Measurements from ENCODE around the gene DPH7. TPM values are rescaled to one million over a fixed set of nuclear protein-coding genes. Genes with fewer than 3 reads are reported as not detected.
A peak's percentile ranks its signal among the peaks of the same experiment; 100 is the strongest.
"Not testable (repeated sequence)": the region's sequence is repeated elsewhere in the genome, so short reads cannot be mapped to it uniquely, and the experiment has no call there.

Gene DPH7
- total RNA-seq, 2 donors from 2014 or later, result 44.4 to 46.5 TPM

DNA sequence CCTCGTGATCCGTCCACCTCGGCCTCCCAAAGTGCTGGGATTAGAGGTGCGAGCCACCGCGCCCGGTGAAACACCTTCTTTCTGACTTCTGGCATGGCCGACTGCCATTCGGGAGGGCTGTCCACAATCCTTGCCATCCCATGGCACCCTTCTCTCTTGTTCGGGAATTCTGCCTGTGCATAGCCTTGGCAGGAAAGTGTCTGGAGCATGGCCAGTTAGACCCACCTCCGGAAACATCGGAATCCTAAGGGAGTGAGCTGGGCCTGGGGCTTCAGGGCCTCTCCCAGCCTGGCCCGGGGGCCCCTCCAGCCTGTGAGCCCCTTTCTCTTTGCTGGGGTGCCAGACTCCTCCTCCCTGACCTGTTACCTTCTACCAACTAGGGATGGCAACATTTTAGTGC lies 25.2 kb upstream of the DPH7 start:
- no peaks in the 10 kb centered on the region for H3K27me3 ChIP-seq
- ATAC-seq (no peak), DNase-seq (no peak)
- TF ChIP-seq, protein P1, sequence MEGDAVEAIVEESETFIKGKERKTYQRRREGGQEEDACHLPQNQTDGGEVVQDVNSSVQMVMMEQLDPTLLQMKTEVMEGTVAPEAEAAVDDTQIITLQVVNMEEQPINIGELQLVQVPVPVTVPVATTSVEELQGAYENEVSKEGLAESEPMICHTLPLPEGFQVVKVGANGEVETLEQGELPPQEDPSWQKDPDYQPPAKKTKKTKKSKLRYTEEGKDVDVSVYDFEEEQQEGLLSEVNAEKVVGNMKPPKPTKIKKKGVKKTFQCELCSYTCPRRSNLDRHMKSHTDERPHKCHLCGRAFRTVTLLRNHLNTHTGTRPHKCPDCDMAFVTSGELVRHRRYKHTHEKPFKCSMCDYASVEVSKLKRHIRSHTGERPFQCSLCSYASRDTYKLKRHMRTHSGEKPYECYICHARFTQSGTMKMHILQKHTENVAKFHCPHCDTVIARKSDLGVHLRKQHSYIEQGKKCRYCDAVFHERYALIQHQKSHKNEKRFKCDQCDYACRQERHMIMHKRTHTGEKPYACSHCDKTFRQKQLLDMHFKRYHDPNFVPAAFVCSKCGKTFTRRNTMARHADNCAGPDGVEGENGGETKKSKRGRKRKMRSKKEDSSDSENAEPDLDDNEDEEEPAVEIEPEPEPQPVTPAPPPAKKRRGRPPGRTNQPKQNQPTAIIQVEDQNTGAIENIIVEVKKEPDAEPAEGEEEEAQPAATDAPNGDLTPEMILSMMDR (IDR thresholded peaks at IDR 0.05), result no peak
- TF ChIP-seq POLR2A (IDR thresholded peaks at IDR 0.05), result no peak
- no peak overlapping the region for H3K4me3 ChIP-seq
- H3K4me1 ChIP-seq, result peaks cover 28% of the 10 kb centered on the region
- H3K36me3 ChIP-seq (replicated peaks in 1 of 2; ENCODE audit: insufficient read depth in 1 of 2, low read depth in 2 of 2), result no peaks in the 10 kb centered on the region
- no peaks in the 10 kb centered on the region for H3K9me3 ChIP-seq
- 86 to 90% methylated on average over 9 to 13 of the region's 13 CpGs for whole genome bisulfite sequencing, 2 donors
- no peak overlapping the region for H3K27ac ChIP-seq
- intact Hi-C loops (cut with DNase I), result no loop called here

DNA sequence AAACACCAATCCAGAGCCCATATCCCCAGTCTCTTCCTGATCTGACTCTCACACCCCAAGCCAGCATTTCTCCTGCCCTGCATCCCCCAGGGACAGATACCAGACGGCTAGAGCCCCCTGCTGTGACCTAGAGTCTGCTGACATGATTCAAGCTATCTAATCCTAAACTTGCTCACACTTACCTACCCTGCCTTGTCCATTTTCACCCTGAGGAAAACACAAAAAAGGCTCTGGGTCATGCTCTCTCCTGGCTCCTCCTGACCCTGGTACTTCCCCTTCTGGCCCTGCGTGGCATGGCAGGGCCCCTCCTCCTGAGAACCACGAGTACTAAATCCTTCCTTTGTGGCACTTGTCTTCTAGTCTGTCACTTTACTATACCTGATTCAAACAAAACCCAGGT lies 23.9 kb upstream of the DPH7 start:
- 12 to 16% methylated on average over 3 of the region's 3 CpGs for WGBS, 2 donors
- no peak for TF ChIP-seq POLR2A (IDR thresholded peaks at IDR 0.05)
- Histone ChIP-seq H3K4me1 (peaks cover 16% of the 10 kb centered on the region), H3K9me3 (no peaks in the 10 kb centered on the region), H3K4me3 (no peak overlapping the region), H3K27me3 (no peaks in the 10 kb centered on the region), H3K27ac (no peak overlapping the region), H3K36me3 (replicated peaks in 1 of 2; ENCODE audit: insufficient read depth in 1 of 2, low read depth in 2 of 2) (no peaks in the 10 kb centered on the region)
- DNase-seq (no peak), ATAC-seq (no peak)
- intact Hi-C loops (cut with DNase I), result no loop called here

DNA sequence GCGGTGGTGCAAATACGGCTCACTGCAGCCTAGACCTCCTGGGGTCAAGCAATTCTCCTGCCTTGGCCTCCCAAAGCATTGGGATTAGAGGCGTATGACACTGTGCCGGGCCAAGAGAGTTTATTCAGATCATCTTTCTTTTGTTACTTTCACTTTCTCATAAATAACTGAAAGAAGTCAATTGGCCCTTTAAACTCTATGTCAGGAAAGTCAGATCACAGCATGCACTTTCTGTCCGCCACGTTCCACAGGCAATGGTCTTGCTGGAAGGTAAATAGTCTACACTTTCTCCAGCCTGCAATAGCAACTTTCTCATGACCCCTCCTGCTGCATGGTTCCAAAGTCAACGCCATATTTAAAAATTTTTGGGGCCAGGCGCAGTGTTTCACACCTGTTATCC lies 20.2 kb upstream of the DPH7 start:
- no peak for TF ChIP-seq POLR2A (IDR thresholded peaks at IDR 0.05)
- TF ChIP-seq, protein P1 (IDR thresholded peaks at IDR 0.05), result no peak
- DNase-seq (no peak), ATAC-seq (no peak)
- no peak overlapping the region for H3K27ac ChIP-seq
- WGBS, 2 donors, result 77 to 83% methylated on average over 6 to 8 of the region's 8 CpGs
- no peak overlapping the region for H3K4me3 ChIP-seq
- H3K36me3 ChIP-seq (replicated peaks in 1 of 2; ENCODE audit: insufficient read depth in 1 of 2, low read depth in 2 of 2), result no peaks in the 10 kb centered on the region
- intact Hi-C loops (cut with DNase I), result no loop called here
- H3K4me1 ChIP-seq, result peaks cover 2% of the 10 kb centered on the region
- no peaks in the 10 kb centered on the region for H3K27me3 ChIP-seq
- H3K9me3 ChIP-seq, result no peaks in the 10 kb centered on the region

DNA sequence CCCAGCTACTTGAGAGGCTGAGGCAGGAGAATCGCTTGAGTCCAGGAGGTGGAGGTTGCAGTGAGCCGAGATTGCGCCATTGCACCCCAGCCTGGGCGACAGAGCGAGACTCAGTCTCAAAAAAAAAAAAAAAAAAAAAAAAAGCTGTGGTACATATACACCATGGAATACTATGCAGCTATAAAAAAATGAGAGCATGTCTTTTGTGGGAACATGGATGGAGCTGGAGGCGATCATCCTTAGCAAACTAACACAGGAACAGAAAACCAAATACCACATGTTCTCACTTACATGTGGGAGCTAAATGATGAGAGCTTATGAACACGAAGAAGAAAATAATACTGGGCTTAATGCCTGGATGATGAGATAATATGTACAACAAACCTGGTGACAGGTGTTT lies 17.9 kb upstream of the DPH7 start:
- intact Hi-C loops (cut with DNase I); H3K4me3 ChIP-seq; DNase-seq; H3K36me3 ChIP-seq (replicated peaks in 1 of 2; ENCODE audit: insufficient read depth in 1 of 2, low read depth in 2 of 2); H3K9me3 ChIP-seq; H3K27me3 ChIP-seq; H3K27ac ChIP-seq; ATAC-seq: not testable (repeated sequence)
- peaks cover 22% of the 10 kb centered on the region for H3K4me1 ChIP-seq
- WGBS, 2 donors, result 75 to 92% methylated on average over 3 to 6 of the region's 7 CpGs

DNA sequence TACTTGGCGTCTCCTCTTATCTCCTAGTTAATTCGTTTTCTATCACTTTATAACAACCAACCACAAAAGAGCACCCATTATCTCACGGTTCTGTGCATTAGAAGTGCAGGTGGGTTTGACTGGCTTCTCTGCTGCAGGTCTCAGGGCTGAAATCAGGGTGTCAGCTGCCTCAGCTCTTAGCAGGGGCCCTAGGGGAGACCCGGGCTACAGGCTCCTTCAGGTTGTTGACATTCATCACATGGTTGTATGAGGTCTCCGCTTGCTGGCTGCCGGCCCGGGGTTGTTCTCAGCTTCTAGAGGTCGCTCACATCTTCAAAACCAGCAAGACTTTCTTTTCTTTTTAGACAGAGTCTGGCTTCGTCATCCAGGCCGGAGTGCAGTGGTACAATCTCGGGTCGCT lies 14.5 kb upstream of the DPH7 start:
- H3K4me1 ChIP-seq, result peaks cover 47% of the 10 kb centered on the region
- no peak overlapping the region for H3K4me3 ChIP-seq
- H3K9me3 ChIP-seq, result no peaks in the 10 kb centered on the region
- peak overlapping the region; percentile 47 to 75 (median 68) for H3K27ac ChIP-seq
- no peaks in the 10 kb centered on the region for H3K27me3 ChIP-seq
- TF ChIP-seq, protein P1 (IDR thresholded peaks at IDR 0.05), result no peak
- no peak for TF ChIP-seq POLR2A (IDR thresholded peaks at IDR 0.05)
- intact Hi-C loops (cut with DNase I), result no loop called here
- no peaks in the 10 kb centered on the region for H3K36me3 ChIP-seq (replicated peaks in 1 of 2; ENCODE audit: insufficient read depth in 1 of 2, low read depth in 2 of 2)
- no peak for ATAC-seq
- peak; percentile 64 to 88 (median 78) for DNase-seq
- WGBS, 2 donors, result 22 to 27% methylated on average over 11 to 12 of the region's 12 CpGs

DNA sequence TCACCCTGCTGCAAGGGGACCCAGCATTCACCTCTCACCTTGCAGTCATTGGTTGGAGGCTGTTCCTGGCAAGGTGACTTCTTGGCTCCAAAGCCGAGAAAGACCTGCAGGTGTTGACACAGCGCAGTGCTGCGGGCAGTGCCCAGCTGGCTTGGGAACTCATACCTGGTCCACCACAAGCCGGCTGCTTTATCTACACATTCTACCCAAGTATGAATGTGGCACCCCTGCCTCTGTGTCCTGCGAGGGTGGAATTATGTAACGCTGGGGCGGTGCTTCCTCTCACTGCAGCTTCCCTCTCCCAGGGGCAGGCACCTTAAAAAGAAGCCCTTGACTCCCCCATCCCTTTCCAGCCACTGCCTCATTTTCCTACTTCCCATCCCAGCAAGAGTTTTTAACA lies 14.0 kb upstream of the DPH7 start:
- DNase-seq, result peak; percentile 83 to 93 (median 92)
- Histone ChIP-seq H3K9me3 (no peaks in the 10 kb centered on the region), H3K4me1 (peaks cover 49% of the 10 kb centered on the region), H3K27ac (peak overlapping the region; percentile 47 to 75 (median 68)), H3K36me3 (replicated peaks in 1 of 2; ENCODE audit: insufficient read depth in 1 of 2, low read depth in 2 of 2) (no peaks in the 10 kb centered on the region), H3K27me3 (no peaks in the 10 kb centered on the region), H3K4me3 (no peak overlapping the region)
- 17 to 24% methylated on average over 5 to 7 of the region's 7 CpGs for WGBS, 2 donors
- intact Hi-C loops (cut with DNase I), result no loop called here
- TF ChIP-seq, protein P1 (IDR thresholded peaks at IDR 0.05), result peak in 1 of 7 experiments; percentile 17
- no peak for TF ChIP-seq POLR2A (IDR thresholded peaks at IDR 0.05)
- ATAC-seq, result peak; percentile 67
